ENCODE data around the gene MORN3.
"Not testable (repeated sequence)": the region's sequence is repeated elsewhere in the genome, so short reads cannot be mapped to it uniquely, and the experiment has no call there.

The MORN3 gene

GRCh38 chr12:121648458-121649028 lies 20.9 kb downstream of the MORN3 start:
- DNase-seq (ENCODE audit: low read depth), result no peak
- no peak overlapping the region for H3K4me3 ChIP-seq (ENCODE audit: low read length)
- no peak for TF ChIP-seq CTCF (conservative IDR thresholded peaks at IDR 0.05; ENCODE audit: low read length)

- TF ChIP-seq CTCF (conservative IDR thresholded peaks at IDR 0.05; ENCODE audit: low read length), result no peak
- no peak for DNase-seq (ENCODE audit: low read depth)
- no peak overlapping the region for H3K4me3 ChIP-seq (ENCODE audit: low read length)
Observed at GRCh38 chr12:121641343-121641630, 28.2 kb downstream of the MORN3 start.

DNA sequence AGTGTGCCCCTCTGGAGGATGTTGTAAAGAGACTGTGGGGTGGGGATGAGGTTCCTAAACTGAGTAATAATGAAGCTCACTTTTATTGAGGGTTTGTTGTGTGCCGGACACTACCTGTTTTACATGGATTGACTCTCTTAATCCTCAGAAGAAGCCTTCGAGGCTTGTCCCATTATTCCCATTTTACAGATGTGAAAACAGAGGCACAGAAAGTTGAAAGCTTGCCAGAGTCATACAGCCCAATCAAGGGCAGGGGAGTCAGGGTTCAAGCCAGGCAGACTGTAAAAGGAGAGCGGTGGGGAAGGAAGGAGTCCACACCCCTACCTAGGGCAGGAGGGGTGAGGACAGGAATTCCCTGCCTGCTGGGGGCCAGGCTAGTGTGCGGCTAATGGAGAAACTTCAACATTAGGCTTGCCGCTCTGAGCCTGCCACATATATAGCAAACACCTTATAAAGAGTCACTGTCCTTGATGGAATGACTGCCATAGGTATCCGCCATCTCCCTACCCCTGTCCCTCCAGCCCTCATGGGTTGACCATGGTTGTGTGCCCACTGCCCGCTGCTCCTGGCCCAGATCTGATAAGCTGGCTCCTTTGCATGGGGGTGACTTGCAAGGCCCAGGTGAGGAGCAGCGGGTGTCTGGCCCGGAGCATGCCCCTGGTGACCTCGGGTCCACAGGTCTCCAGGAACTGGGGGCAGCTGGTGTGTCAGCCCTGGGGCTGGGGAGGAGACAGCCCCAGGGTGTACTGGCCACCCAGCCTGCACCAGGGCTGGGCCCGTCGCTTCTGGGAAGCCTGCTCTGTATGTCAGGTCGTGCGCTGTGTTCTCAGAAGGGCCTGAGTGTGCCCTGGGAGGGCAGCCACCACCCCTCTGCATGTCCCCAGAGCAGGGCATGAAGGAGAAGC lies 30.9 kb downstream of the MORN3 start:
- DNase-seq (ENCODE audit: low read depth), result no peak
- no peak for TF ChIP-seq CTCF (conservative IDR thresholded peaks at IDR 0.05; ENCODE audit: low read length)
- no peak overlapping the region for H3K4me3 ChIP-seq (ENCODE audit: low read length)

- TF ChIP-seq CTCF (conservative IDR thresholded peaks at IDR 0.05; ENCODE audit: low read length), result no peak
- H3K4me3 ChIP-seq (ENCODE audit: low read length), result no peak overlapping the region
- no peak for DNase-seq (ENCODE audit: low read depth)
Observed at GRCh38 chr12:121637231-121637914, 32.1 kb downstream of the MORN3 start.

DNA sequence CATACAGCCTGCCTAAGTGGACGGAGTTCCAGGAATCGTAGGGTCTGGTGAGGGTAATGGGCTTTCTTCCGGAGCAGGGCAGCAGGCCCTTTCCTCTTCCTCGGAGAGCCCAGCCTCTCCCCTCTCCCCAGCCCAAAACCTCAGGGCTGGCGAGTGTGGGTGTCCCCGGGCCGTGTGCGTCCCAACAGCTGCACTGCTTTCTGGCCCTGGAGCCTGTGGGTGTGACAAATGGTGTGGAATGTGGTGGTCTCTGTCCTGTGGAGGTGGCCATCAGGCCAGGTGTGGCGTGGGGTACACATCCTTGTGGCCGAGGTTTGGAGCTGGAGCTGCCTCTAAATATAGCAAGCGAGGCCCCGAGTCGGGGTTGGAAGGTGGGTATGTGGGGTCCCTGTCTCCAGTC lies 34.6 kb downstream of the MORN3 start:
- DNase-seq (ENCODE audit: low read depth), result no peak
- H3K4me3 ChIP-seq (ENCODE audit: low read length), result no peak overlapping the region
- TF ChIP-seq CTCF (conservative IDR thresholded peaks at IDR 0.05; ENCODE audit: low read length), result no peak

DNA sequence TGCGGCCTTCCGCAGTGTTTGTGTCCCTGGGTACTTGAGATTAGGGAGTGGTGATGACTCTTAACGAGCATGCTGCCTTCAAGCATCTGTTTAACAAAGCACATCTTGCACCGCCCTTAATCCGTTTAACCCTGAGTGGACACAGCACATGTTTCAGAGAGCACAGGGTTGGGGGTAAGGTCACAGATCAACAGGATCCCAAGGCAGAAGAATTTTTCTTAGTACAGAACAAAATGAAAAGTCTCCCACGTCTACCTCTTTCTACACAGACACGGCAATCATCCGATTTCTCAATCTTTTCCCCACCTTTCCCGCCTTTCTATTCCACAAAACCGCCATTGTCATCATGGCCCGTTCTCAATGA lies 35.6 kb downstream of the MORN3 start:
- H3K4me3 ChIP-seq (ENCODE audit: low read length); DNase-seq (ENCODE audit: low read depth): not testable (repeated sequence)

- no peak overlapping the region for H3K4me3 ChIP-seq (ENCODE audit: low read length)
- DNase-seq (ENCODE audit: low read depth), result no peak
- no peak for TF ChIP-seq CTCF (conservative IDR thresholded peaks at IDR 0.05; ENCODE audit: low read length)
Observed at GRCh38 chr12:121632069-121632970, 37.1 kb downstream of the MORN3 start.
